ENCODE measurements around the gene TOR3A.

TOR3A gene

DNA sequence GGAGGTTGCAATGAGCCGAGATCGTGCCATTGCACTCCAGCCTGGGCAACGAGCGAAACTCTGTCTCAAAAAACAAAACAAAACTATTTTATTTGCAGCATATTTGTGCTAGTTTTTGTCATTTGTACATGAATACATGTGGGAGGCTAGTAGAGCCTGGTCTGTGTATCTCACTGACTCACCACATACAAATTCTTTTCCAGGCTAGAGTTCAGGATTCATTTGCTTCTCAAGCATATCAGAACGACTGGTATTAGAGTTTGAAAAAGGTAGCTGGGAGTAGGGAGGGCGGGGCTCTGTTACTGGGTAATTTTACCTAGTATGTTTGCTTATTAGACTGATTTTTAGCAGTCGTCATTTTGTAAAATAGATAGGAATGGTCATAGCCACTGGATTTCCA is 4.5 kb upstream of the TOR3A start:
- DNase-seq, result no peak

DNA sequence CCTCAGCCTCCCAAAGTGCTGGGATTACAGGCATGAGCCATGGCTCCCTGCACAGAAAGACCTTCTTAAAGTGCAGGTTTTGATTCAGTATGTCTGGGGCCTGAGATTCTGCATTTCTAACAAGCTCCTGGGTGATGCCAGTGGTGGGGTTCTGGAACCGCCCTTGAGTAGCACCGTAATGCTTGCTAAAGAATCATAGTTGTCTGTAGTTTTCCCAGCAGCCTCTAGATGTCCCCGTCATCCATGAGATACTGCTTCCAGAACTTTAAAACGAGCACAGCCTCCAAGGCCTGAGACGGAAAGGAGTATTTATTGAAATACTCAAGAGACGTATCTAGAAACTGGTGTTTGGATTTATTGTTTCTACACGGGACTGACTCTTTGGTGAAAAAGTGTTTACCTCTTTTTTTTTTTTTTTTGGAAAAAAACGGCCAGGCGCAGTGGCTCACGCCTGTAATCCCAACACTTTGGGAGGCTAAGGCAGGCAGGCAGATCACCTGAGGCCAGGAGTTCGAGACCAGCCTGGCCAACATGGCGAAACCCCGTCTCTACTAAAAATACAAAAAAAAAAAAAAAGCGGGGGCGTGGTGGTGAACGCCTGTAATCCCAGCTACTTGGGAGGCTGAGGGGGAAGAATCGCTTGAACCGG is 2.6 kb upstream of the TOR3A start:
- DNase-seq, result peak; percentile 22

DNA sequence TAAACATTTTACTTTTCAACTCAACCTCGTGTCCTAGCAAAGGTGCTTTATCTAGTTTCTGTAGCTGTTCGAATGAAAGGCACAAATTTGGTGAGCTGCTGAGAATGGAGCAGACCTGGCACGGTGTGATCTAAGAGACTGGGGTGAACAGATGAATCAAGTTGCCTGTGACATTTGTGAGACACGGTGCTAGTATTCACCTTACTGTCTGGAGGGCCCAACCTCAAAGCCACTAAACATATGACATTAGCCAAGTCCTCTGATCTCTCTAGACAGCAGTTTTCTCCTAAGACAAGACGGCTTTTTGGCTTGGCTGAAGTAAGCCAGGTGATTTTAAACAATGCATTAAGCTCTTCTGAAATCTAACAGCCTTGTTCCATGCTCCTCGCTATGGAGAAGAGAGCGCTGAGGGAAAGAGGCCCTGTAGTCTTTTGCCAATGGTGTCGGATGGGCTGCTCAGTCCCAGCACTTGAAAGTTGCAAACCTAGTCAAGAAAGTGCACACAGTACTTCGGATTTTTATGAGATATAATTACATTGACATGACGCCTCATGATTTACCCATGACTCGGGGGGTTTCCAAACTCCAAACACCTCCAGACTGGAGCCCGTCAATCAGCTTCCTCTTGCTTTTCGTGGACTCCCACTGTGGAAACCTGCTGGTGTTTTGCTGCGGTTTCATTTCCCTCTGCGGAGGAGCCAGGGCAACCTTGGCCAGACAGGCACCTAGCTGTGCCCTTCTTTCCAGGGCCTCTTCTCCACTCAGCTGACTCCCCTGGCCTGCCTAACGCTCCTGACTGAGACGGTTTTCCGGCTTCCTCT is 794 bp upstream of the TOR3A start:
- no peak for DNase-seq

DNA sequence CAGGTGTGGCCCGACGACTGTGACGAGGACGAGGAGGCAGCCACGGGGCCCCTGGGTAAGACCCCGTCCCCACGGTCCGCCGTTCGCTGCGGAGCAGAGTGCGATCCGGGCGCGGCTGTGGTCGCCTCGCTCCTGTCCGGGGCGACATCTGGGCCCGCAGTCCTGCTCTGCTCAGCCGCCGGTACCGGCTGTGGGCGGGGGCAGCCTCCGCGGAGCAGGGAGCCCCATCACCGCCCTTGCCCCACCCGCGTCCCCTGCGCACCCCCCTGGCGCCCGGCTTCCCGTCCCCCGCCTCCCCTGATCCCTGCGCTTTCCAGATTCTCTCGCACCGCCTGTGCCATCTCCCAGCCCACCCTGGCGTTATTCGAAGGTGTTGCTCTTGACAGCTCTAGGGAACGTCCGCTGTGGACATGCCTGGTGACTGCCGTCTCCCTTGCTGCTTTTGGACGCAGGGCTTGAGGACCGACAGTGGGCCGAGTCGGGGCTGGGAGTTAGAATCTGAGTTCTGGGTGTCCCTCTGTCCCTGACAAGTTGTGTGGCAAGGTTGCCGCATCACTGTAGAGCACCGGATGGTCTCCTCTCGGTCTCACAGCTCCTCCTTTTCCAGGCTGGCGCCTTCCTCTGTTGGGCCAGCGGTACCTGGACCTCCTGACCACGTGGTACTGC is 596 bp downstream of the TOR3A start:
- peak; percentile 5 for DNase-seq

DNA sequence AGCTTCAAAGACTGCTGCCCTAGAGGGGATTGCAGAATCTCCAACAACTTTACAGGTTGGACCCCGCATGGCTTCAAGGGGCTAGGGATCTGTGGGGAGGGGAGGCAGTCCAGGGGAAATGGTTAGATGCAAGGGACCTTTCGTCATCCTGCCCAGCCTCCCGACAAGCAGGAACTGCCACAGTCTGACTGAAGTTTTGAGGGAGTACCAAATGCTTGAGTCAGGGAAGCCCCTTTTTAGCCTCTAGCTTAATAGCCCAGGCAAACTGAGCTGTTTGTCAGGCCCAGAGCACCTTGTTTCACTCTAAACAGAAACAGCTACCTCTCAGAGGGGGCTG is 1.1 kb downstream of the TOR3A start:
- no peak for DNase-seq

DNA sequence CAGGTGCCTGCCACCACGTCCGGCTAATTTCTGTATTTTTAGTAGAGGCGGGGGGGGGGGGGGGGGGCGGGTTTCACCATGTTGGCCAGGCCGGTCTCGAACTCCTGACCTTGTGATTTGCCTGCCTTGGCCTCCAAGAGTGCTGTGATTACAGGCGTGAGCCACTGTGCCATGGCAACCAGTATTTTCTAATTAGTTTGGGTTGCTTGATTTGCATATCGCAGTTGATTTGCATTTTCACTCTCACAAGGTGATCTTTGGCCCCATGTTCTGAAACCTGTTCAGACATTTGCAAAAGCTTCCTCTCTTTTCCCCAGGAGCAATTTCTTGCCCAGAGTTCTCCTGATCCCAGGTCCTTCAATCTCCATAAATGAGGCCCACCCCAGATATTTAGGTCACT is 1.7 kb downstream of the TOR3A start:
- no peak for DNase-seq

DNA sequence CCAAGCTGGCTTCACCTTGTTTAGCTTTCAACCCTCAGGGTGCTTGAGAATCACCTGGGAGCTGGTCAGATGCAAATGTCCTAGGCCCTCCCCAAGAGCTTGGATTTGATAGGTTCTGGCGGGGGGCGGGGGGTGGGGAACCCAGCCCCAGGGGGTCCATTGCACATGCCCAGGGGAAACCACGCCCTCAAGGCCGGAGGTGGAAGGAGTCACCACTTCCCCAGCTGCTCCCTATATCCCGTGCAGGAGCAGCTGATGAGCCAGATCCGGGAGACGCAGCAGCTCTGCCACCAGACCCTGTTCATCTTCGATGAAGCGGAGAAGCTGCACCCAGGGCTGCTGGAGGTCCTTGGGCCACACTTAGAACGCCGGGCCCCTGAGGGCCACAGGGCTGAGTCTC is 5.8 kb downstream of the TOR3A start:
- DNase-seq, result peak; percentile 75

DNA sequence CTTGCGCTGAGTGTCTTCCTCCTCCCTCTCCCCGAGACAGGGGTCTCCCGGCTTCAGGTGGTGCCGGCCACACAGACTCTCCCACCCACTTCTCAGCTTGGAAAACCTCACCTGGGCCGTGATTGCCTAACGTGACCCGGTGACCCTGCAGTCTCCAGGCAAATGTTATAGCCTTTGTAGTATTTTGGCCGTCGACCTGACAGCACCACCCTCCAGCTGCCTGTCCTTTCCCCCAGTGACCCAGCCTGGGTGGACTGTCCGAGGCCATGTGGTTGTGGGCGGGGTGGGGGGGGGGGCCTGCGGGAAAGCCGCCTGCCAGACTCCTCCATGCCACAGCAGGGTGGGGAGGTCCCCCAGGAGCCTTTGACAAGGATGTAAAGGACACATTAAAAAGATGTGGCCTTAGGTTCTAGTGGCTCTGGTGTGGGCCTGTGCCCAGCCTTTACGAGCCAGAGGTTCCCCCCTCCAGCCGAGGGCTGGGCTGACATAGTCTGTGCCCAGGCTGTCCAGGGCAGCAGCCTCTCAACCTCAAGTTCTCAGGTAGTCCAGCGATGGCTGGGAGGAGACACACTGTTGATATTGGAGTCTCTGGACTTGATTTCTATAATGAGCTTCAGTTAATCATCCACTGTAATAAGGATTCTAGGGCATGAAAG is 8.1 kb downstream of the TOR3A start:
- DNase-seq, result no peak

DNA sequence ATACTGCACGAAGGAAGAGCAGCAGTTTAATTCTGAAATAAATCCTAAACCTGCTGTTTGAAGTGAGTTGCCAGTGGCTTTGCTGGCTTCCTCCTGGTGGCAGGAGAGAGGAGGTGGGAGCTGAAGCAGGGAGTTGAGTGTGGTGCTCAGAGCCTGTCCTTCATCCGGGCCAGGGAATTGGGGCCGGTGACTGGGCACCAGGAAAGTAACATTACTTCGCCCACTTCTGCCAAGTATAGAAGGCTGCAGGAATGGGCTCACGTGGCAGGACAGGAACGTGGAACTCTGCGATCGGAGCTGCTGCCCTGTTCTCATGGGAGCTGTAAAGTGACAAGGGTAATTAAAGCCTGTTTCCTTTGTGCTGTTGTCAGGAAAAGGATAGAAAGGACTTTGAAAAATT is 8.7 kb downstream of the TOR3A start:
- DNase-seq, result no peak

DNA sequence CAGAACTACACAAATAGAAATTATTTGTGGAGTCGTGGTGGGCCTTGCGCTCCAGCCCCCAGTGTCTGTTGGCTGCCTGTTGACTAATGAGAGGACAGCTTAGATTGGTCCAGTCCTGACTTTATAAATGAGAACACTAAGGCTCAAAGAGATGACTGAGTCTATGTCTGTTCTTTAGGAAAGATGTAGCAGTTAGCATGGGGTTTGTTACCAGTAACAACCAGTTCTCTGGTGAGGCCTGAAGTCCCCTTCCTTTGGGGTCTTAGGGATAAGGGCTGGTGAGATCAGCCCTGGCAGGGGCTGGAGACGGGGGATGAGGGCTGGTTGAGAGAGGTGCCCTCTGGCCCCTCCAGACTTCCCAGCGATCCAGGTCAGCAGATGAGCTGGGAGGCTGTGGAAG is 9.1 kb downstream of the TOR3A start:
- DNase-seq, result no peak

DNA sequence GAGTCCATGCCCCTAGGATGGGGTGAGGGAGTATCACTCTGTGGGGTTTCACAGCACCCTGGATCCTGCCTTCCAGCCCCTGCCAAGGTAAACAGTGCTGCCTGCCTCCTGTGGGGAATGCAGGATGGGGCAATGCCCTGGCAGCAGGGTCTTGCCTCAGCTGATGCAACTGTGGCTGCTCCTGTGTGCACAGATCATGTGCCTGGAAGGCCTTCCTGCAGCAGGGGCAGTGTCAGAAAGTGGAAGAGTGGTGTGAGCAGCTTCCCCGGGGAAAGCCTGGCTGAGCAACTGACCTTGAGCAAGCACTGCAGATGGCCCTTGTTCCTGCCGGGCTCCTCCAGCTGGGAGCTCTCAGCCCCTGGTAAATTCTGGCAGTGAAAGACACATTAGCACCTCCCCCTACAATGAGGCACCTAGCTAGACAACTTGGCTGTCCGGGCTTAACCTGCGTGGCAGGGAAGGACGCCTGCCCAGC is 9.9 kb downstream of the TOR3A start:
- no peak for DNase-seq

DNA sequence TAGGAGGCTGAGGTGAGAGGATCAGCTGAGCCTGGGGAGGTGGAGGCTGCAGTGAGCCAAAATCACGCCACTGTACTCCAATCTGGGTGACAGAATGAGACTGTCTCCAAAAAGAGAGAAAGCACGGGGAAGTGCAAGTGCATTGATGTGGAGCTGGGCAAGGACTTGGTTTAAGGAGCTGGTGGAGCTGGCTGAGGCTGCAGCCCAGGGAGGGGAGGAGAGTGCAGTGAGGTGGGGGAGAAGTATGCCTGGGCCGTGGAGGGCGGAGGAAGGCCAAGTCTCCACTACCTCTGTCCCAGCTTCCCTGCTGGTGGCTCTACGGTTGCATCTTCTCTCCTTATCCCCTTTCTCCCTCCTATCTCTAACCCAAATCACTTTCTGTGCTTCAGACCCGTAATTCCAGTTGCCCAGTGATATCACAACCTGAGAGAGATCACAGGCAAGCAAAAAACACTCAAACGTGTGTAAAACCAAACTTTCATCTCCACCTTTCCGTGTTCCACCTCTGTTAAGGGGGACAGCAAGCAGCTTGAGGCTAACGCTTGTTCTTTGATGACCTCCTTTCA is 11.1 kb downstream of the TOR3A start:
- DNase-seq, result no peak

DNA sequence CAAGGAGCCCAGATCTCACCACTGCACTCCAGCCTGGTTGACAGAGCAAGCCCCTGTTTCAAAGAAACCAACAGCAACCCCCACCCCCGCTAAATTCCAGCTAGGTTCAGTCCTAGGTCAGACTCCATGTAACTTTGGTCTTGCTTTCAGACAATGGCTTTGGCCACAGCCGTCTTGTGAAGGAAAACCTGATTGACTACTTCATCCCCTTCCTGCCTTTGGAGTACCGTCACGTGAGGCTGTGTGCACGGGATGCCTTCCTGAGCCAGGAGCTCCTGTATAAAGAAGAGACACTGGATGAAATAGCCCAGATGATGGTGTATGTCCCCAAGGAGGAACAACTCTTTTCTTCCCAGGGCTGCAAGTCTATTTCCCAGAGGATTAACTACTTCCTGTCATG is 12.9 kb downstream of the TOR3A start:
- peak; percentile 54 for DNase-seq

DNA sequence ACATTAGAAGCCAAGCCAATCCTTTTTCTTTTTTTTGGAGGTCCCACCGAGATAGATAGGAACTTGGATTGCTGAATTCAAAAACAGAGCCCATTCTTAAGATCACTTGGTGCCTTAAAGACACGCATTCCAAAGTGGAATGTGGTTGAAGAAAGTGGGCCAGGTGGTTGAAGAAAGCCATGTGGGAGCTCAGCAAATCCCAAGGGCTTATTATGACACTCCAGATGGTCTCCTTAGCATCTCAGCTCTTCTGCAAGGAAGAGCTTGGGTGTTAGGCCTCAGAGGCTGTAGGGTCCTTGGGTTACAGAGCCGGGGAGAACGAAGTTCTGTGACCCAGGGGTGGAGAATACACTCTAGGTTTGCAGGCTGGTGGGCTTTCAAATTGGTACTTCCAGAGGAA is 13.5 kb downstream of the TOR3A start:
- no peak for DNase-seq

DNA sequence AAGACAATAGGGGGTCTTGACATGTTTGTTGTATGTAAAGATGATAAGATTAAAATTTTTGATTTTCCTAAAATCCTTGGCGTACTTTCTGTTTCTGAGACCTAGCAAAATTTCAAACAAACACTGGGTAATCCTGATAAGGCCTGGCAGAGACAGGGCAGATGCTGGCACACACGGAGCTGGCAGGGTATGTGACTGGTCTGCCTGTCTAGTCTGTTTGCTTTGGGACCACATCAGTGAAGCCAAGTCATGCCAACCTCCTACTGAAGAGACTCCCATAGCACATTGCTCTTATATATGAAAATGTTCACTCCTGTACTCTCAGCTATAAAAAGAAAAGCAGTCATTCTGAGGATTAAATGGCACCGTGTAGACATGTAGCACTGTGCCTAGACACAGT is 14.1 kb downstream of the TOR3A start:
- DNase-seq, result no peak

DNA sequence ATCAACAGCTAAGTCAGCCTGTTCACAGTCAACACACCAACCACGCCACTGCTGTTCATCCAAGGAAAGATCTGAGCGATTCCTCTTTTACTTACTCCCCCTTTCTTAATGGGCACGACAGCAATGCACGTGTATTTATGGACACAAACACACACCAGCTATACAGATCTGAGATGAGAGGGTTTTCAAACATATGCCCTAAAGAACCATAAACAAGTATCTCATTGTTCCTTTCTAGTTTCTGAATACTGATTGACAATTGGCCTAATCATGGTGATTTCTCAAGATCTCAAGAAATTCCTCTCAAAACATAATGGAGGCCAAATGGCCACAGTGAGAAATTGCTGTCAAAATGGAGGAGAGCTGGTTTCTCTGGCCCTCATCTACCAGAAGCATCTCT is 18.0 kb downstream of the TOR3A start:
- DNase-seq, result no peak

DNA sequence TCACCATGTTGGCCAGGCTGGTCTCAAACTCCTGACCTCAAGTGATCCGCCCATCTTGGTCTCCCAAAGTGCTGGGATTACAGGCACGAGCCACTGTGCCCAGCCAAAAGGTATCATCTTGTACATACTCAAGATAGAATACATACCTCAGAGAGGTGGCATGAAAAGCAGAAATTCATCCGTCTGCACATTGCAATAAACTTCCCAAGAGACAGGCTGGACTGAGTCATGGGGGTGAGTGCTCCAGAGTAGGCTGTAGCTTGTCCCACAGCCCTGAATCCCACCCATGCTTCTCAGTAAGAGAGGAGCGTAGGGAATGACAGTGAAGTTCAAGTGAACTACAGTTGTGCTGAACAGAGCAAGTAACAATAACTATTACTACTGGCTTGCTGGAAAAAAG is 19.7 kb downstream of the TOR3A start:
- DNase-seq, result no peak

DNA sequence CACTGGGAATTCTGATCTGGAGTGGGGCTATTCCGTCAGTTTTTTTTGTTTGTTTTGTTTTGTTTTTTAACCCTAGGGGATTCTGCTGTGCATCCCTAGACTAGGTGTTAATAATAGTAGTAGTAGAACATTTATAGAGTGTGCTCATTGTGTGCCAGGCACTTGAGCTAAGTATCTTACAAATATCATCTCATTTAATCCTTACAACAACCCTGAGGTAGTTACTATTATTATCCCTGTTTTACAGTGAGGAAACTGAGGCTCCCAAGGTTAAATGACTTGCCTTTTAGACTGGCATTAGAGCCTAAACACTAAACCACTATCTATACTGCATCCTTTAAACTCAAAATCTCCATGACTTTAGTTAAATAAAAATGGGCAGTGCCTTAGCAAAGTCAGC is 22.1 kb downstream of the TOR3A start:
- DNase-seq, result no peak

DNA sequence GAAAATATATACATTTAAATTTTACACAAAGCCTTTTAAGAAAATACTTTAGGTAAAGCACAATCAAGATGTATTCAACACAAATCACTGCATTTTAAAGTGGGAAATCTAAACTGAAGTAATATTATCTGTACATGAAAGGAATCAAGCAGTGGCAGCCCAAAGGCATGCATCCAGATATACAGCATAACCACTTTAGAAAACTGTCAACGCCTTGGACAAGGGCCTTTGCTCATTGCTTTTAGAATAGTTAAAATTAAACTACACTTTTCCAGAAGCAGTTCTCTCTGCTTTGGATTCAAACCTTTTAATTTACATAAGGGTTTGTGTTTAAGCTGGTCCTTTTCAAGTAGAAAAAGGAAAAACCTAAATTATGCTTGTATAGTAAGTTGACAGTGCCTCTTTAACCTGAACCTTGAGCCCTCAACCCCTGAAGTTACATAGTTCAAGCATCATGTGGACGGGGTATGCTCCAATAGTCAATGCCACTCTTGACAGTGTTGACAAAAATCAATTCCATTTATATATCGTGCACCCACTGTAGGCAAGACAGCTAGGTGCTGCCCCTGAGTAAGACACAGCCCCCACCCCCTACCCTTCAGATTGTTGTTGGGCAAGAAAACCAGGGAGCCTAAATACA is 22.9 kb downstream of the TOR3A start:
- no peak for DNase-seq

DNA sequence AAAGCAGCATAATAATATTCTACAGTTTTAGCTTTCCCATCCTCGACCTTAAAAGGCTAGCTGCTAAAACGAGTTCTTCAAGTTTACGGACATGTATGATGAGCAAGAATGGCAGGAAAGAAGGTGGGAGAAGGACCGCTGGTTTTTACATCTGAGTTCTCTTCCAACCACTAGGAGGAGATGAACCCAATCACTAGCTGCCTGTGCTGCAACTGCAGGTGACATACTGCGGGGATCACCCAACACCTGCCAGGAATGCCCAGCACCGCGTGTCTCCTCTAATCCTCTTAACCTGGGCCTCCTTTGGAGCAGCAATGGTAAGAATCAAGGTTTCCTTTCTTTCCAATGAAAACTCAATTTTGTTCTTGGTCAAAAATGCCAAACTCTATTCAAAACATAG is 23.5 kb downstream of the TOR3A start:
- DNase-seq, result peak; percentile 41

DNA sequence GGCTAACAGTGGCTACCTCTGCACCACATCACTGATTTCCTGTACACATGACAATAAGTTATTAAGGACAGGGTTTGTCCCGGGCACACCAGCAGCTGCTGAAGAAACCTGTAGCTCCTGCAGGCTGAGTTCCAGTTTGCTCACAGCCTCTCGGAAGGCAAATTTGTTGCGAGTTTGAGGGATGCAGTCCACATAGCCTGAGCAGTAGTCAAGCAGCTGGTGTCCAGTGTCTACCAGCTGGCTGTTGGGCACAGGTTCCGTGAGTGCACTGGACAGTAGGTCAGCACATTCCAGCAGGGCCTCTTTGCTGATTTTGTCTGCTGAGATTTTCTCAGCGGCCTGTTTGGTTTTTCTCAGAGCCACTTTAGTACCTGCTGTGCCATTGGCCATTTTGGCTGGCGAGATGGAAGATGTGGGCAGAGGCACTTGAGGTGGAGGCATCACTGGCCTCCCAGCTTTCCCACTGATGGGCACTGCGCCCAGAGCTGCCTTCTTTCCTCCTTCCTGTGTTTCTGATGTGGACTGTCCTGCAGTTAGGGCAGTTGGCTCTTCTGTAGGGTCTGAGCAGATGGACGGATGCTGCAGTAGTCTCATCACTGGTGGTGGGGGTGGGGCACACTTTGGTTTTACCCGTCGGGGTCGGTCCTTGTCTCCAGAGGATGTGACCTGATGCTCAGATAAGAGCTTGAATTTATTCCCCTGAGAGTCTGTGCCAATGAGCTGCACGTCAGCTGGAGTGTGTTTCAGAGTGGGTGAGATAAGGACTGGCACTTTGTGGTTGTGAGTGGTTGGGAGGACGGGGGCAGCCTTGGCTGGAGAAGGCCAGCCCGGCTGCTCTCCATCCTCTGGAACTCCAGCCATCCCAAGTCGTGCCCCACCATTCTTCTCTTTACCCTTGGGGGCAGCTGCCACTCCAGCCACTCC is 26.1 kb downstream of the TOR3A start:
- no peak for DNase-seq

DNA sequence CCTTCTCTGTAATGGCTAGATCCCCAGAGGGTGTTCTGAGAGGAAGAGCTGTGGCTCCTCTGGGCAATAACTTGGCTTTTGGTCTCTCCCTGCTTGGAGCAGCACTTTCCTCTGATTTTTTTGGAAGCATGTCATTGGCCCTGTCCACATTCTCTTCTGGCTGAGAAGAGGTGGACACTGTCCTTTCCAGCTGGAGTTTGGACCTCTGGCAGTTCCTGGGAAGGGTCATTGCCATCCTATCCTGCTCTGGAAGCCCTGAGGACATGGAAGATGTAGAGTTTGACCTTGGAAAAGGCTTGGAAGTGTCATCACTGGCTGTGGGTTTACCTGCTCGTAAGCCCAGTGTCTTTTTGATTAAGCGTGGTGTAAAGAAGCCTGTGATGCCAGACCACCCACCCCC is 26.8 kb downstream of the TOR3A start:
- DNase-seq, result no peak
